H9 (cell line): ENCODE measurements around the gene NR0B2. TPM values are rescaled to one million over a fixed set of nuclear protein-coding genes. Genes with fewer than 3 reads are reported as not detected.

Experiments used
- DNase-seq: peaks from one replicate; pipeline ENCODE4 v3.0.0-alpha.2; 2017
- H2AFZ ChIP-seq: one replicate; pipeline ENCODE4 v1.6.1; 2013; ENCODE audit warnings: mild to moderate bottlenecking, low read length, control low read depth, moderate library complexity
- H2AK5ac ChIP-seq: 2 replicates; pipeline ENCODE4 v1.6.1; 2013; ENCODE audit warnings: low read length, control low read depth, mixed read lengths; ENCODE audit not compliant: insufficient read length
- H2BK120ac ChIP-seq: one replicate; pipeline ENCODE4 v1.6.1; 2013; ENCODE audit warnings: low read depth, mild to moderate bottlenecking, low read length, control low read depth, inconsistent platforms; ENCODE audit not compliant: poor library complexity, severe bottlenecking
- H2BK12ac ChIP-seq: 2 replicates; pipeline ENCODE4 v1.6.1; 2013; ENCODE audit warnings: low read length, control low read depth, mixed read lengths, low read depth; ENCODE audit not compliant: insufficient read length
- H2BK15ac ChIP-seq: 2 replicates; pipeline ENCODE4 v1.6.1; 2013; ENCODE audit warnings: low read depth, low read length, control low read depth
- H2BK20ac ChIP-seq: one replicate; pipeline ENCODE4 v1.6.1; 2013; ENCODE audit warnings: low read depth, mild to moderate bottlenecking, low read length, control low read depth, inconsistent platforms; ENCODE audit not compliant: poor library complexity, severe bottlenecking
- H2BK5ac ChIP-seq: 2 replicates; pipeline ENCODE4 v1.6.1; 2013; ENCODE audit warnings: low read length, control low read depth, mixed read lengths; ENCODE audit not compliant: insufficient read length
- H3K14ac ChIP-seq: 2 replicates; pipeline ENCODE4 v1.6.1; 2013; ENCODE audit warnings: low read length, control low read depth; ENCODE audit not compliant: insufficient read depth
- H3K18ac ChIP-seq: 2 replicates; pipeline ENCODE4 v1.6.1; 2013; ENCODE audit warnings: low read depth, mild to moderate bottlenecking, mixed read lengths, low read length, control low read depth; ENCODE audit not compliant: insufficient read length
- H3K23ac ChIP-seq: 2 replicates; pipeline ENCODE4 v1.6.1; 2013; ENCODE audit warnings: low read length, control low read depth, mixed read lengths, low read depth; ENCODE audit not compliant: insufficient read length
- H3K23me2 ChIP-seq: 2 replicates; pipeline ENCODE4 v1.6.1; 2013; ENCODE audit warnings: low read depth, mild to moderate bottlenecking, mixed read lengths, low read length, control low read depth; ENCODE audit not compliant: insufficient read length, poor library complexity, severe bottlenecking
- H3K27ac ChIP-seq: 2 replicates; pipeline ENCODE4 v1.5.1; 2013; ENCODE audit warnings: low read length, control low read depth, mixed read lengths, low read depth; ENCODE audit not compliant: insufficient read length
- H3K27me3 ChIP-seq: 2 replicates; pipeline ENCODE4 v1.6.1; 2013; ENCODE audit warnings: low read length, control low read depth, inconsistent platforms; ENCODE audit not compliant: insufficient read depth
- H3K4ac ChIP-seq: 2 replicates; pipeline ENCODE4 v1.6.1; 2013; ENCODE audit warnings: low read depth, mild to moderate bottlenecking, control low read depth, inconsistent platforms, low read length, moderate library complexity
- H3K4me1 ChIP-seq: 2 replicates; pipeline ENCODE4 v1.6.1; 2013; ENCODE audit warnings: low read length, control low read depth, inconsistent platforms; ENCODE audit not compliant: insufficient read depth
- H3K4me2 ChIP-seq: 2 replicates; pipeline ENCODE4 v1.6.1; 2013; ENCODE audit warnings: low read length, control low read depth, mixed read lengths; ENCODE audit not compliant: insufficient read length, insufficient read depth
- H3K56ac ChIP-seq: 2 replicates; pipeline ENCODE4 v1.6.1; 2013; ENCODE audit warnings: low read depth, mild to moderate bottlenecking, mixed read lengths, low read length, control low read depth; ENCODE audit not compliant: insufficient read length
- H3K79me1 ChIP-seq: 2 replicates; pipeline ENCODE4 v1.6.1; 2013; ENCODE audit warnings: low read depth, mild to moderate bottlenecking, moderate library complexity, low read length, control low read depth, inconsistent platforms; ENCODE audit not compliant: insufficient read depth, poor library complexity, severe bottlenecking
- H3K79me2 ChIP-seq: 2 replicates; pipeline ENCODE4 v1.6.1; 2013; ENCODE audit warnings: low read length, control low read depth, inconsistent platforms; ENCODE audit not compliant: insufficient read depth
- H3K9ac ChIP-seq: 2 replicates; pipeline ENCODE4 v1.6.1; 2013; ENCODE audit warnings: low read length, control low read depth, mixed read lengths; ENCODE audit not compliant: insufficient read length; ENCODE audit errors: extremely low read depth
- H3K9me3 ChIP-seq: one replicate; pipeline ENCODE4 v1.6.1; 2013; ENCODE audit warnings: low read depth, low read length, inconsistent platforms; ENCODE audit not compliant: control insufficient read depth
- H3T11ph ChIP-seq: one replicate; pipeline ENCODE4 v1.6.1; 2013; ENCODE audit warnings: mild to moderate bottlenecking, low read length, control low read depth, inconsistent platforms
- H4K20me1 ChIP-seq: one replicate; pipeline ENCODE4 v1.6.1; 2013; ENCODE audit not compliant: control insufficient read depth, insufficient read length, insufficient read depth
- H4K5ac ChIP-seq: 2 replicates; pipeline ENCODE4 v1.6.1; 2013; ENCODE audit warnings: low read depth, mild to moderate bottlenecking, mixed read lengths, low read length, control low read depth; ENCODE audit not compliant: insufficient read length
- H4K8ac ChIP-seq: replicated peaks from 2 replicates; pipeline ENCODE4 v1.6.1; 2013; ENCODE audit warnings: low read length, control low read depth, mixed read lengths, low read depth; ENCODE audit not compliant: insufficient read length
- H4K91ac ChIP-seq: 2 replicates; pipeline ENCODE4 v1.6.1; 2013; ENCODE audit warnings: low read depth, mild to moderate bottlenecking, moderate library complexity, mixed read lengths, low read length, control low read depth; ENCODE audit not compliant: insufficient read length
- H3K27ac Mint-ChIP-seq, 3 experiments: 2 replicates in 2 of 3; 3 replicates in 1 of 3; pipeline ENCODE4 v1.8.0; 2020 to 2021; ENCODE audit warnings: mixed read lengths in 3 of 3, mild to moderate bottlenecking in 1 of 3, moderate library complexity in 1 of 3
- H3K27me3 Mint-ChIP-seq: 2 replicates; pipeline ENCODE4 v1.8.0; 2021; ENCODE audit warnings: low read depth, mild to moderate bottlenecking, moderate library complexity, mixed read lengths
- H3K36me3 Mint-ChIP-seq, 3 experiments: 2 replicates in 2 of 3; 3 replicates in 1 of 3; pipeline ENCODE4 v1.8.0; 2020 to 2021; ENCODE audit warnings: low read depth in 3 of 3, mixed read lengths in 3 of 3; ENCODE audit not compliant: insufficient read depth in 1 of 3
- H3K4me1 Mint-ChIP-seq, 2 experiments: 2 replicates each; pipeline ENCODE4 v1.8.0; 2020; ENCODE audit warnings: mixed read lengths in 2 of 2
- H3K4me3 Mint-ChIP-seq, 2 experiments: 2 replicates in 1 of 2; 3 replicates in 1 of 2; pipeline ENCODE4 v1.8.0; 2020 to 2021; ENCODE audit warnings: mild to moderate bottlenecking in 2 of 2, mixed read lengths in 2 of 2, moderate library complexity in 1 of 2
- H3K9me3 Mint-ChIP-seq, 2 experiments: 2 replicates in 1 of 2; 3 replicates in 1 of 2; pipeline ENCODE4 v1.8.0; 2020; ENCODE audit warnings: mild to moderate bottlenecking in 2 of 2, mixed read lengths in 2 of 2, moderate library complexity in 1 of 2
- CTCF ChIP-seq: fragments of 200-600 bp; sonication (generic); conservative IDR thresholded peaks from 3 replicates; pipeline ENCODE4 v1.8.0; 2021; ENCODE audit warnings: antibody characterized with exemption, mild to moderate bottlenecking
- WGBS: extraction: QIAGEN DNeasy Blood & Tissue Kit; methylation state at CpG from one replicate; pipeline ENCODE4 v1.1.7; 2013; ENCODE audit warnings: missing lambda C conversion rate, low lambda C conversion rate, mixed read lengths; ENCODE audit not compliant: insufficient read length; ENCODE audit errors: extremely low coverage; 5-methylcytosine and 5-hydroxymethylcytosine counted together
- total RNA-seq: library from RNA; stranded (reverse); gene quantifications from 2 replicates; pipeline ENCODE4 v1.2.1, GENCODE V29; 2021

Gene NR0B2
- total RNA-seq, 1 experiment from 2014 or later, result not detected

- Histone ChIP-seq H3K4ac (no peak overlapping the region), H3K9ac (no peak overlapping the region), H3K56ac (no peak overlapping the region), H3K18ac (no peak overlapping the region), H3K79me1 (no peaks in the 10 kb centered on the region), H3K79me2 (no peaks in the 10 kb centered on the region; the same call in 1 of the 2 replicates), H3K23me2 (no peaks in the 10 kb centered on the region), H4K20me1 (no peaks in the 10 kb centered on the region), H2BK12ac (no peak overlapping the region), H3K14ac (no peak overlapping the region), H2AFZ (no peak overlapping the region), H2BK20ac (no peak overlapping the region), H3K4me2 (no peak overlapping the region), H3K27ac (no peak overlapping the region), H4K91ac (no peak overlapping the region), H2BK5ac (no peak overlapping the region), H2BK15ac (no peak overlapping the region), H3K4me1 (no peaks in the 10 kb centered on the region), H3K9me3 (no peaks in the 10 kb centered on the region), H2BK120ac (no peak overlapping the region), H4K8ac (no peak overlapping the region), H3T11ph (no peak overlapping the region), H3K27me3 (no peaks in the 10 kb centered on the region), H3K23ac (no peak overlapping the region), H4K5ac (no peak overlapping the region), H2AK5ac (no peak overlapping the region)
- Mint-ChIP-seq H3K4me1 (peaks cover 0 to 4% of the 10 kb centered on the region in 2 experiments; a peak in 1 of 4 replicates), H3K36me3 (peaks cover 39 to 80% (median 62%) of the 10 kb centered on the region in 3 experiments; a peak in 6 of 7 replicates), H3K9me3 (no peaks in the 10 kb centered on the region), H3K4me3 (no peak overlapping the region), H3K27ac (no peak overlapping the region), H3K27me3 (no peaks in the 10 kb centered on the region)
- no peak for DNase-seq
- TF ChIP-seq CTCF, result no peak
- no CpG with 5 or more reads among the region's 10 CpGs for WGBS
Measured at GRCh38 chr1:26941311-26941710, 27.5 kb upstream of the NR0B2 start.
